Keratinocyte (primary cell): Measurements from ENCODE around the gene GPR158. TPM values are rescaled to one million over a fixed set of nuclear protein-coding genes. Genes with fewer than 3 reads are reported as not detected.

Experiments used
- DNase-seq: peaks from one replicate; pipeline ENCODE4 v3.0.0-alpha.2; 2011; ENCODE audit warnings: low read depth, missing footprints, low spot score
- FAIRE-seq: peaks from 2 replicates; lab custom pipeline; 2011; peaks lifted over from hg19 to GRCh38; lab: Jason Lieb, UNC
- H2AFZ ChIP-seq: 2 replicates; pipeline ENCODE4 v1.6.0; 2012; ENCODE audit warnings: low read length, control low read depth, inconsistent platforms; ENCODE audit not compliant: control insufficient read depth
- H3K27ac ChIP-seq: 2 replicates; pipeline ENCODE4 v1.5.1; 2011; ENCODE audit warnings: low read length; ENCODE audit not compliant: control insufficient read depth, insufficient read depth
- H3K27me3 ChIP-seq: 3 replicates; pipeline ENCODE4 v1.6.0; 2011; ENCODE audit warnings: low read length; ENCODE audit not compliant: control insufficient read depth, insufficient read depth; ENCODE audit errors: extremely low read depth
- H3K36me3 ChIP-seq, 2 experiments: 2 replicates in 1 of 2; 3 replicates in 1 of 2; pipeline ENCODE4 v1.5.1; 2011; ENCODE audit warnings: low read length in 2 of 2, mild to moderate bottlenecking in 1 of 2; ENCODE audit not compliant: control insufficient read depth in 2 of 2, insufficient read depth in 2 of 2; ENCODE audit errors: extremely low read depth in 1 of 2
- H3K4me1 ChIP-seq: 3 replicates; pipeline ENCODE4 v1.5.1; 2011; ENCODE audit warnings: low read length; ENCODE audit not compliant: control insufficient read depth, insufficient read depth; ENCODE audit errors: extremely low read depth
- H3K4me2 ChIP-seq: 3 replicates; pipeline ENCODE4 v1.6.0; 2011; ENCODE audit warnings: low read depth, low read length; ENCODE audit not compliant: control insufficient read depth, insufficient read depth; ENCODE audit errors: extremely low read depth
- H3K4me3 ChIP-seq, 3 experiments: fragments of 200-600 bp in 1 of 3; sonication (generic) in 1 of 3; 2 replicates in 2 of 3; 3 replicates in 1 of 3; pipeline ENCODE4 v1.5.1; 2011 to 2016; ENCODE audit warnings: low read length in 3 of 3, mild to moderate bottlenecking in 3 of 3, control low read depth in 2 of 3, inconsistent platforms in 1 of 3, low read depth in 1 of 3, mixed read lengths in 1 of 3, mixed run types in 1 of 3, moderate library complexity in 1 of 3; ENCODE audit not compliant: control insufficient read depth in 2 of 3, insufficient read depth in 2 of 3; ENCODE audit errors: extremely low read depth in 1 of 3
- H3K79me2 ChIP-seq: 2 replicates; pipeline ENCODE4 v1.6.0; 2012; ENCODE audit warnings: low read length; ENCODE audit not compliant: control insufficient read depth, insufficient read depth
- H3K9ac ChIP-seq: 3 replicates; pipeline ENCODE4 v1.6.0; 2011; ENCODE audit warnings: low read length; ENCODE audit not compliant: control insufficient read depth, insufficient read depth; ENCODE audit errors: extremely low read depth
- H3K9me1 ChIP-seq: 3 replicates; pipeline ENCODE4 v1.6.0; 2011; ENCODE audit warnings: low read length; ENCODE audit not compliant: control insufficient read depth, insufficient read depth; ENCODE audit errors: extremely low read depth
- H3K9me3 ChIP-seq: 2 replicates; pipeline ENCODE4 v1.5.1; 2012; ENCODE audit warnings: low read depth, low read length; ENCODE audit not compliant: control insufficient read depth
- H4K20me1 ChIP-seq: 3 replicates; pipeline ENCODE4 v1.6.0; 2011; ENCODE audit warnings: low read length; ENCODE audit not compliant: control insufficient read depth, insufficient read depth; ENCODE audit errors: extremely low read depth
- EZH2 ChIP-seq: IDR thresholded peaks from one replicate; pipeline ENCODE4 v1.6.1; 2012; ENCODE audit warnings: inconsistent platforms, mild to moderate bottlenecking, low read length, moderate library complexity
- dilution Hi-C: fragments of 300-500 bp; cut with MboI; formaldehyde crosslinking; loops from one replicate; pipeline ENCODE4 v1.7.0; 2020; ENCODE audit warnings: low sequenced_read_pairs; ENCODE audit not compliant: extremely low pct_ligation_motif_present
- polyA plus RNA-seq, 5 experiments: library from polyadenylated mRNA; depleted of rRNA in 3 of 5; stranded (reverse) in 3 of 5; stranded (forward) in 1 of 5; unstranded in 1 of 5; fragments of >200 nt; gene quantifications; 1 replicate in 1 of 5; 2 replicates in 3 of 5; 3 replicates in 1 of 5; pipeline versions ENCODE4 v1.2.1 to v1.2.3, GENCODE V29; 2011 to 2012; ENCODE audit warnings: missing spikeins in 2 of 5, low read depth in 1 of 5, low replicate concordance in 1 of 5
- TF ChIP-seq, protein P1 (sequence below), 3 experiments: IDR thresholded peaks in 1 of 3; conservative IDR thresholded peaks in 1 of 3; optimal IDR thresholded peaks in 1 of 3; 2 replicates in 2 of 3; 3 replicates in 1 of 3; pipeline versions ENCODE3 to v1.5.1; 2011; ENCODE audit warnings: low read length in 3 of 3, mild to moderate bottlenecking in 3 of 3, moderate library complexity in 2 of 3, control low read depth in 1 of 3, inconsistent platforms in 1 of 3; ENCODE audit not compliant: insufficient read depth in 2 of 3; ENCODE audit errors: extremely low read depth in 1 of 3

Gene GPR158
- polyA plus RNA-seq, 1 donor (not counting 4 experiments of a cell fraction or from before 2014, with no cell fraction given): not detected

DNA sequence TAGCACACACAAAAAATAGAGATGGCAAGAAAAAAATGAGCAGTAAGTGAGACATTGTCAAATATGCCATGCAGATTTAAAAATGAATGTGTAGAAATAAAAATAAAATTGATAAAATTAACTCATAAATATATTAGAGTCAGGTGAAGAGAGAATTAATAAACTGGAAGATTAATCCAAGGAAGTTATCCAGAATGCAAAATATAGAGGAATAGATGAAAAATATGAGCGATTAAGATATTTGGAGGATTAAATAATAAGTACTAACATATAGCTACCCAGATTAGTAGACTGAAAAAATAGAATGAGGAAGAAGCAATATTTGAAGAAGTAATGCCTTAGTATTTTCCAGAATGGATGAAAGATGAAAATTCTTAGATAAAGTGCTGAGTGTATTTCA, 103.4 kb downstream of the GPR158 start:
- no peak for TF ChIP-seq EZH2
- TF ChIP-seq, protein P1, sequence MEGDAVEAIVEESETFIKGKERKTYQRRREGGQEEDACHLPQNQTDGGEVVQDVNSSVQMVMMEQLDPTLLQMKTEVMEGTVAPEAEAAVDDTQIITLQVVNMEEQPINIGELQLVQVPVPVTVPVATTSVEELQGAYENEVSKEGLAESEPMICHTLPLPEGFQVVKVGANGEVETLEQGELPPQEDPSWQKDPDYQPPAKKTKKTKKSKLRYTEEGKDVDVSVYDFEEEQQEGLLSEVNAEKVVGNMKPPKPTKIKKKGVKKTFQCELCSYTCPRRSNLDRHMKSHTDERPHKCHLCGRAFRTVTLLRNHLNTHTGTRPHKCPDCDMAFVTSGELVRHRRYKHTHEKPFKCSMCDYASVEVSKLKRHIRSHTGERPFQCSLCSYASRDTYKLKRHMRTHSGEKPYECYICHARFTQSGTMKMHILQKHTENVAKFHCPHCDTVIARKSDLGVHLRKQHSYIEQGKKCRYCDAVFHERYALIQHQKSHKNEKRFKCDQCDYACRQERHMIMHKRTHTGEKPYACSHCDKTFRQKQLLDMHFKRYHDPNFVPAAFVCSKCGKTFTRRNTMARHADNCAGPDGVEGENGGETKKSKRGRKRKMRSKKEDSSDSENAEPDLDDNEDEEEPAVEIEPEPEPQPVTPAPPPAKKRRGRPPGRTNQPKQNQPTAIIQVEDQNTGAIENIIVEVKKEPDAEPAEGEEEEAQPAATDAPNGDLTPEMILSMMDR (optimal IDR thresholded peaks at IDR 0.05 in 1 of 3, IDR thresholded peaks at IDR 0.05 in 1 of 3, conservative IDR thresholded peaks at IDR 0.05 in 1 of 3; ENCODE audit: extremely low read depth in 1 of 3, insufficient read depth in 2 of 3, low read length in 3 of 3): no peak
- no peaks in the 10 kb centered on the region for H3K4me1 ChIP-seq
- no peak overlapping the region for H3K27ac ChIP-seq
- no peaks in the 10 kb centered on the region for H3K79me2 ChIP-seq
- no peak overlapping the region for H3K4me3 ChIP-seq
- H3K36me3 ChIP-seq: no peaks in the 10 kb centered on the region
- H3K4me2 ChIP-seq: no peak overlapping the region
- dilution Hi-C loops: no loop called here
- H3K27me3 ChIP-seq: no peaks in the 10 kb centered on the region
- FAIRE-seq (no peak), DNase-seq (no peak)
- H2AFZ ChIP-seq: no peak overlapping the region
- H3K9ac ChIP-seq: no peak overlapping the region
- H3K9me1 ChIP-seq: no peaks in the 10 kb centered on the region
- no peaks in the 10 kb centered on the region for H3K9me3 ChIP-seq
- H4K20me1 ChIP-seq: no peaks in the 10 kb centered on the region

DNA sequence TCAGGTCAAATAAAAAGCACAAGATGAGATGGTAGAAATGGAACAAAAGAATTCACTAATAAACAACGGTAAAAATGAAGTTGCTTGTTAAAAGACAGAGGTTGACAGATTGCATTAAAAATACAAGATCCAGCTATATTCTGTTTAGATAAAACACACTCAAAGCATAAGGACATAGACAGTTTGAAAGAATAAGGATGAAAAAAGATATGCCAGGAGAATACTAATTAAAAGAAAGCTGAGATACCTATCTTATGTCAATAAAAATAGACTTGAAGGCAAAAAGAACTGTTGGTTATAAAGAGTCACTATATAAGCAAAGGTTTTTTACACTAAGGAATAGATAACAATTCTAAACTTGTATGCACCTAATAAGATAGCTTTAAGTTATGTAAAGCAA, 105.3 kb downstream of the GPR158 start:
- no peak for DNase-seq
- Histone ChIP-seq H3K36me3 (no peaks in the 10 kb centered on the region), H2AFZ (no peak overlapping the region), H3K9me1 (no peaks in the 10 kb centered on the region), H3K27me3 (no peaks in the 10 kb centered on the region), H4K20me1 (no peaks in the 10 kb centered on the region), H3K79me2 (no peaks in the 10 kb centered on the region), H3K9me3 (no peaks in the 10 kb centered on the region), H3K4me3 (no peak overlapping the region), H3K27ac (no peak overlapping the region), H3K4me1 (no peaks in the 10 kb centered on the region), H3K4me2 (no peak overlapping the region), H3K9ac (no peak overlapping the region)
- TF ChIP-seq, protein P1 (optimal IDR thresholded peaks at IDR 0.05 in 1 of 3, IDR thresholded peaks at IDR 0.05 in 1 of 3, conservative IDR thresholded peaks at IDR 0.05 in 1 of 3; ENCODE audit: extremely low read depth in 1 of 3, insufficient read depth in 2 of 3, low read length in 3 of 3): no peak
- TF ChIP-seq EZH2: no peak
- dilution Hi-C loops: no loop called here
- FAIRE-seq: no peak
